ENCODE measurements around the gene SUGP1.
A peak's percentile ranks its signal among the peaks of the same experiment; 100 is the strongest.
"Not testable (repeated sequence)": the region's sequence is repeated elsewhere in the genome, so short reads cannot be mapped to it uniquely, and the experiment has no call there.

SUGP1 gene

DNA sequence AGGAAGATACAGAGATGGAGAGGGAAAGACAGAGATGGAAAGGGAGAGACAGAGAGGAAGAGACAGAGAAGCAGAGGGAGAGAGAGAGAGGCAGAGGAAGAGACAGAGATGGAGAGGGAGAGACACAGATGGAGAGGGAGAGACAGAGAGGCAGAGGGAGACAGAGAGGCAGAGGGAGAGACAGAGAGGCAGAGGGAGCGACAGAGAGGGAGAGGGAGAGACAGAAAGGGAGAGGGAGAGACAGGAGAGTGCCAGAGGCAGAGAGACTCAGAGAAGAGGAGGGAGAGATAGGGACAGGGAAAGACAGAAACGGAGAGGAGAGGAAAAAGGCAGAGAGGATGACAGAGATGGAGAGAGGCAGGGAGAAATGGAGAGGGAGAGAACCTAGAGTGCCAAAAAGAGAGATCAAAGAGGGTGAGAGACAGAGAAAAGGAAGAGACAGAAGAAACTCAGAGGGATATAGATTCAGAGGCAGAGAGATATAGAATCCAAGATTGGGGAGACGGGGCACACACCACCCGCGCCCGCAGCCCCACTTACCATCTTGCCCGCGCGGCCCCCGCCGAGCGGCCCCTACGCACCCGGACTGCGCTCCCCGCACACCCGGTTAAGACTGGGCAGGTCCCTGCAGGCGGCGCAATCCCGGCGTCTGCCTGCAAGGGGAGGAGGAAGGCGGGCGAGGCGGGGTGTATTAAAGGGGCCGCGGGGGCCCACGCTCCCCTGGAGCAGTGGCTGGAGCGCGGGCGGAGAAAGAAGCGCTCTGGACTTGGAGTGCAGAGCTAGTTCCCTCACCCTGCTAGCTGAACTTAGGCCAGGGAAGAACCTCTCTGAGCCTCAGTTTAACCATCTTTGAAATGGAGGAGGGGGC, 57.9 kb downstream of the SUGP1 start:
- no peak for DNase-seq (ENCODE audit: low spot score)

DNA sequence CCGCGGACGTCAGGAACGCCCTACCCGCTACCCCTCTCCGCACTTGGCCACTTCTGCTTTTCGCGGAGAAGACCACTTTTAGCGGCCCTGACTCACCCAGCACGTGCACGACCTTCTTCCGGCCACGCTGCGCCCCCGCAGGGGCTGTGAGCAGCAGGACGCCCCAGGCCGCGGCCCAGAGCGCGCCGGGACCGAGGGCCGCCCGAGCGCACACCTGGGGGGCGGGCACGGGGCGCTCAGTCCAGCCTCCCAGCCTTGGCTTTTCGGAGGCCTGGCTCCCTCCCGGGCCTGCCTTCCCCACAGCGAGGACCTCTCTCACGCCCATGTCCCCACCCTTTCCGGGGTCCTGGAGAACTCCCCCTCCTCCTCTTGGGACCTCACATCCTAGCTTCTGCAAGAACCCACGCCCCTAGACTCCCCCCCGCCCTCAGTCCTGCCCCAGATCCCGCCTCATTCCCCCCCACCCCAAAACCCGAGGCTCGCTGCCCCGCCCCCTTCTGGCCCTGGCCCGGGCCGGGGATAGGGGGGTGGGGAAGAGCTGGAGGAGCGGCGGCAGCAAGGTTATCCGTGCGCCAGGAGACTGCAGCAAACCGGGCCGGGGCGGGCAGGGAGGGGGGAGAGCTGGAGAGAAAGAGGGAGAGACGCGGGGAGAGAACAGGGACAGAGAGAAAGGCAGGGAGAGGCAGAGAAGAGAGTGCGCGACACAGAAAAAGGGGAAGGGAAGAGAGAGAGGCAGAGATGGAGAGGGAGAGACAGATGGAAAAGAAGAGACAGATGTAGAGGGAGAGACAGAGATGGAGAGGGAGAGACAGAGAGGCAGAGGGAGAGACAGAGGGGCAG, 58.7 kb downstream of the SUGP1 start:
- no peak for DNase-seq (ENCODE audit: low spot score)

DNA sequence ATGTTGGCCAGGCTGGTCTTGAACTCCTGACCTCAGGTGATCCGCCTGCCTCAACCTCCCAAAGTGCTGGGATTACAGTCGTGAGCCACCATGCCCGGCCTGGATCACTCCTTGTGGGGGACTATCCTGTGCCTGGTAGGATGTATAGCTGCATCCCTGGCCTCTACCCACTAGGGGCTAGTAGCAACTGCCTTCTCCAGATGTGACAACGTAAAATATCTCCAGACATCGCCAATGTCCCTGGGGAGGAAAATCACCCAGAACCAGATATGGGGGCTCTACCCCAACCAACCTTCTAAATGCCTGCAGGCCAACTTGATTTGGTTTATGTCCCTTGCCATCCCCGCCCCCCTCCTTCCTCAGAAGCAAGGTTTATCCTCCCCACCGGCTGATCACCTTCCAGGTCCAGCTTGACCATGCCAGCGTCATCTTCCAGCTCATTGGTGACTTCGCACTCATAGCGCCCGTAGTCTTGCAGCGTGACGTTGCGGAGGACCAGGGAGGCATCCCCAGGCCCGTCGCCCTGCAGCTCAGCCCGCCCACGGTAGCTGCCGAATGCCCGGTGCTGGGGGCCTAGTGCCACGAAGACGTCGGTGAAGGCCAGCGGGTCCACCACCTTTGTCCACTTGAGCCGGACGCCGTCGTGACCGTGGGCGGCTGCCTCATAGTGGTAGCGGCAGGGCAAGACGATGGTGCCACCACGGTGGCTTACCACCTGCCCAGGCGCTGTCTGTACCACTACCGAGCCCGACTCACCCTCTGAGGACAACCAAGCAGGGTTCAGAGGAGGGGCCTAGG, 59.7 kb downstream of the SUGP1 start:
- no peak for DNase-seq (ENCODE audit: low spot score)

DNA sequence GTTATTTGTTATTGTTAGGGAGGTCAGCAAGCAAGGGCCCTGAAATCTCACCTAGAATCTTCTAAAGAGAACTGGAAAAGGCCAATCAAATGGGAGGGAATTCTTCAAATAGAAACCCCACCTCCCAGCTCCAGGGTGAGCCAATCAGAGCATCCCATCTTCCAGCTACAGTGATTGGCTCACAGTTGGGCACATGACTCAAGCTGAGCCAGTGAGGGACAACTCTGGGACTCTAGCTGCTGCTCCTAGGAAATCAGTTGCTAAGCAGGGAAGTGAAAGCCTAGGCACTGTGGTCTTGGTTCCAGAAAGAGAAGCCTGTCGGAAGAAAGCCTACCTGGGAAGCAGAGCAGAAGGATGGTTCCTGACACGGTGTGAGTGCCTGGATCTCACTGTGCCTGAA, 60.6 kb downstream of the SUGP1 start:
- DNase-seq (ENCODE audit: low spot score): peak; percentile 60

DNA sequence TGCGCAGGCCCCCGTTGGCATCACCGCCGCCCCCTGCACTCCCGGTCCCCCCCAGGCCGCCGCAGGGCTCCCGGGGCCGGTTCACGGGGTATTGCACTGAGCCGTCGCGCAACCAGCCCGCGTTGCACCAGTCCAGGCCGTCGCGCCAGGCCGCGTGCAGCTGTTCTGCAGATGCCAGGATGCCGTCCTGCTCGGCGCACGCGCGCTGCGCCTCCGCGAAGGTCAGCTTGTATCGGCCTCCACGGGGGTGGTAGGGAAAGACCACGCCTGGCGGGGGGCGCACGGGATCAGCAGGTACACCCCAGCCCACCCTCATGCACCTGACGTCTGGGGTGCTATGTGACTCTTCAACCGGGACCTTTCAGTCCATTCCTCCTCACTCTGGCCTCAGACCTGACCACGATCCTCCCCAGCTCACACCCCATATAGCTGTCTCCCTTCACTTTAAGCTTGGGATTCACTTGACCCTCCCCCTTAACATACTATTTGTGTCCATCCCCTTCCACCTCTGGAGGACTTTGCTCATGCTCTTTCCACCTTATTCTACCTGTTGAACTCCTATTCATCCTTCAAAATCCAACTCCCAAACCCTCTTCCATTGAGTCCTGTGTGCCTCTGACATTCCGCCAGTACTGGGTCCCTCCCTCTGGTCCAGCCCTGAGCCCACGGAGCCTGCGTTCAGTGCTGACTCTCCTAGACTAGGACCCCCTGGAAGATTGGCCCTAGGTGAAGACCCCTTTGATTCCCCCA, 61.5 kb downstream of the SUGP1 start:
- no peak for DNase-seq (ENCODE audit: low spot score)

DNA sequence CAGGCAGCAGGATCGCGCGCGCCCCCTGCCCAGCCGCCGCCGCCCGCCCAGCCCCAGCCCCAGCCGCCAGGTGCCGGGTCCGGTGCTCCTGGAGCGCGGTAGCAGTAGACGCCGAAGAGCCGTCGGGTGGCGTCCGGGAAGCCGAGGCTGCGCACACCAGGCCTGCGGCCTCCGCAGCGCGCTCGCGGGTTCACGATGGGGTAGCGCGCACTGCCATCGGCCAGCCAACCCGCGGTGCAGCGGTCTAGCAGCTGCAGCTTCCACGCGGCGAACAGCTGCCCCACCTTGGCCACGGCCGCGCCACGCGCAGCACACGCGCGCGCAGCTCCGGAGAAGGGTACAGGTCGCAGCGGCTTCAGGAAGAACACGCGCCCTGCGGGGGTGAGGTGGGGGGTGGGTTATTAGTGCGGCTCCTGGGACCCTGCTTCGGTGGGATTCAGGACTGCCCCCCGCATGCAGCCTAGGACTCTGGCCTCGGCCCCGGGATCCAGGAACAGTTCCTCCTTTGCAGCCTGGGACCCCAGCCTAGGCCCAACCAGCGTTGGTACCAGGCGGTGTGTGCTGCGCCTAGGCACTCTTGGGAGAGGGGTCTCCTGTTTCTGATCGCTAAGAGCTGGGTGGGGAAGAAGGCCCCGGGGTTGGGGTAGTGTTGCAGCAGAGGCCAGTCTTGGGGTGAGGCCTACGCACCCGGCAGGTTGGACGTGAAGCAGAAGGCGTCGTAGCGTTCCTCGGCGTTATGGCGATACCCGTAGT, 62.3 kb downstream of the SUGP1 start:
- no peak for DNase-seq (ENCODE audit: low spot score)

DNA sequence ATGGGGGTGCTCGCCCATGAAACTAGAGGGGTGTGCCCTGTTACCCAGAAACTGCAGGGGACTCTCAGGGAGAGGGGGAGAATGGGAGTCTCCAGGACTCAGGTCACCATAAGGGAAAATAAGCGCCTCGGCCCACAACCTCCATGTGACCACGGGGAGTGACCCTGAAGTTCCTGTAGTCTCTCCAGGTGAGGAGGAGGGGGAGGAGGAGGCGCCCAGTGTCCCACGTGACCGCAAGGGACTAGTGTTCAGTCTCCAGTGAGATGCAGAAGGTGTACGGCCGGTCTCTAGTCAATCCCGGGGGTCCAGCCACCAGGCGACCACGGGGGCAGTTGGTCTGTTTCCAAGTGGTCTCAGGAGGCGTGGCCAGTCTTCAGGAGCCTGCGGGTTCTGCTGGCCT, 63.2 kb downstream of the SUGP1 start:
- no peak for DNase-seq (ENCODE audit: low spot score)

DNA sequence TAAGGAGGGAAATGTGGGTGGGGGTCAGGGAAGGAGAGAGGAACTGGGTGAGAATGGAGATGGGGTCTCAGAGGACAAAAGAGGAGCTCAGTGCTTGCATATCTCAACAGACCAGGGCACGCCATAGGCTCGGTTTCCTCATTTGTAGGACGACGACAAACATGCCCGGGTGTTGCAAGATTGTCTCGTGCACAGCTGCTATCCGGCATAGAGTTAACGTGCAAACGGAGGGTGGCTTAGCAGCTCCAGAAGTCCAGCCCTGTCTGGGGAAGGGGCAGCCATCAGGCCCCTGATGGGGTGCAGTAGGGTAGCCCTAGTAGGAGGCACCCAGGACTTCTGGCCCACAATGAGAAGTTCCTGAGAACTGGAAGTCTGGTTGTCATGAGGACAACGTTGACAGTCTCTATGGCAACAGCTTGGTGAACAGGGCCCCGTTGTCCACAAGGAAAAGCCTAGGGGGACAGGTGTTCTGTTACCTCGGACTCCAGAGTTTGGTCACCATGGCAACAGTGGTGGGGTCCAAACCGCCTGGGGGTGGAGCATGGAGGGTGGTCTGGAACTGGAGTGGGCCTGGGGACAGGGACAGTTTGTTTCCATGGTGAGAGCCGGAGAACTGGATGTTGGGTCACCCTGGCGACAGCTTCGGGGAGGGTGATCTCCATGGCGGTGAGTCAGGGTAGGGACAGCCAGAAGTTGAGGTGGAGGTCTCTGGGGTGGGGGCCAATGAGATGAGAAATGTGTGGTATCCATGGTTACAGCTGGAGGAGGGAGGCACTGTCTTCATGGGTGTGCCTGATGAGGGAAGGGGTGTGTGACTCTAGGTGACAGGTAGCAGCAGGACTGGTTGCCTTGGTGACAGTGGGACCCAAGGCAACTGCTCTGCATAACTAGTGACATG, 64.0 kb downstream of the SUGP1 start:
- DNase-seq (ENCODE audit: low spot score): peak; percentile 28

DNA sequence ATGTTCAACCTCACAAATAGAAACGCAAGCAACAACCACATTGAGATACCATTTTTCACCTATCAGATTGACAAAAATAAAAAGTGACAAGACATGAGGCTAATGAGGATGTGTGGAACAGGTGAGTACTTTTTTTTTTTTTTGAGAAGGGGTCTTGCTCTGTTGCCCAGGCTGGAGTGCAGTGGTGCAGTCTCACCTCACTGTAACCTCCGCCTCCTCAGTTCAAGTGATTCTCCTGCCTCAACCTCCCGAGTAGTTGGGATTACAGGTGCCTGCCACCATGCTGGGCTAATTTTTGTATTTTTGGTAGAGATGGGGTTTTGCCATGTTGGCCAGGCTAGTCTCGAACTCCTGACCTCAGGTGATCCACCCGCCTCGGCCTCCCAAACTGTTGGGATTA, 66.9 kb downstream of the SUGP1 start:
- DNase-seq (ENCODE audit: low spot score): not testable (repeated sequence)

DNA sequence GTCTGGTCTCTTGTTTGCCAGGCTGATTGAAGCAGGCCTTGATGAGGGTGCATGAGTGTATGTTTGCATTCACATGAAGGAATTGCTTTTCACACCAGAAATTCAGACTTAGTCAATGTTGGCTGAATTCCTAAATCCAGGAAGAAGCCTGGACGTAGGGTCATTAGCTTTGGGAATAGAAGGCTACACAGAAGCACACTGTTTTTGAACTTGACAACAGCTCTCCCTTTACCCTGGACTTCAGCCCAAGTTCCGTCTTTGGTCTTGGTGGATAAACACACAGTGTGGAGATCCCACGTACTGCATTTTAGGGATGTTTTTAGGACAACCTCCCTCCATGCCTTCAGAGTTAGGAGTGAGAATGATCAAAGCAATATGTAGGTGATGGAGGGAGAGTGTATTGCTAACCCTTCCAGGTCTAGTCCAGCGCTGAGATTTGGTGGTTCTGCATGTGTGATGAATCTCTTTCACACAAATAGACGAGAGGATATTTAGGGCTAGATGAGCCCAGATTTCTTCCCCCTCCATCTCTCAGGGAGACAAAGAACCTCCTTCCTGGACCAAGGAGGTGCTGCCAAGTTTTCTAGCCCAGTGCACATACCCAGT, 70.0 kb downstream of the SUGP1 start:
- DNase-seq (ENCODE audit: low spot score): no peak

DNA sequence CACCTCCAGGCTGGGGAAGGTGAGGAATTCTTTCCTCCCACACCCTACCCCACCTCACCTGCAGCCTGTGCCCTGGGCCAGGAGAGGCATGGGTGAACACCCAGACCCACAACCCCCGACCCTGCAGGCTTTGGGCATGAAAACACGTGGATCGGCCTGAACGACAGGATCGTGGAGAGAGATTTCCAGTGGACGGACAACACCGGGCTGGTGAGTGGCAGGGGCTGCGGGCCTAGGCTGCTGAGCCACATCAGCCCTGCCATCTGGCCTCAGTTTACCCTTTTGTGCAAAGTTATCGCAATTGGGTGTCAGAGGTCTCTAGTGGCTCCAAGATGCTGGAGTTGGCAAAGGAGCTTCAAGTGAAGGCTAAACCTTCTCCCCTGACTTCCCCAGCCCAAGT, 79.8 kb downstream of the SUGP1 start:
- DNase-seq (ENCODE audit: low spot score): no peak

DNA sequence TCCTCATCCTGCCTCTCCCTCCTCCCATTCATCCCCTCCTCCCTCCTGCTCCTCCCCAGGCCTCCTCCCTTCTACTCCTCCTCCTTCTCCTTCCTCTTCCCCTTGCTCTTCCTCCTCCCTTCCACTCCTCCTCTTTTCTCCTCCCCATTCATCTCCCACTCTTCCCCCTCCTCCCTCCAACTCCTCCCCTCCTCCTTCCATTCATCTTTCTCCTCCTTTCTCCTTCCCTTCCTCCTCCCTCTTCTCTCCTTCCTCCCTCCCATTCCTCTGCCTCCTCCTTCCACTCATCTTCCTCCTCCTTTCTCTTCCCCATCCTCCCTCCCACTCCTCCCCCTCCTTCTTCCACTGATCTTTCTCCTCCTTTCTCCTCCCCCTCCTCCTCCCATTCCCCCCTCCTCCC, 80.6 kb downstream of the SUGP1 start:
- no peak for DNase-seq (ENCODE audit: low spot score)

DNA sequence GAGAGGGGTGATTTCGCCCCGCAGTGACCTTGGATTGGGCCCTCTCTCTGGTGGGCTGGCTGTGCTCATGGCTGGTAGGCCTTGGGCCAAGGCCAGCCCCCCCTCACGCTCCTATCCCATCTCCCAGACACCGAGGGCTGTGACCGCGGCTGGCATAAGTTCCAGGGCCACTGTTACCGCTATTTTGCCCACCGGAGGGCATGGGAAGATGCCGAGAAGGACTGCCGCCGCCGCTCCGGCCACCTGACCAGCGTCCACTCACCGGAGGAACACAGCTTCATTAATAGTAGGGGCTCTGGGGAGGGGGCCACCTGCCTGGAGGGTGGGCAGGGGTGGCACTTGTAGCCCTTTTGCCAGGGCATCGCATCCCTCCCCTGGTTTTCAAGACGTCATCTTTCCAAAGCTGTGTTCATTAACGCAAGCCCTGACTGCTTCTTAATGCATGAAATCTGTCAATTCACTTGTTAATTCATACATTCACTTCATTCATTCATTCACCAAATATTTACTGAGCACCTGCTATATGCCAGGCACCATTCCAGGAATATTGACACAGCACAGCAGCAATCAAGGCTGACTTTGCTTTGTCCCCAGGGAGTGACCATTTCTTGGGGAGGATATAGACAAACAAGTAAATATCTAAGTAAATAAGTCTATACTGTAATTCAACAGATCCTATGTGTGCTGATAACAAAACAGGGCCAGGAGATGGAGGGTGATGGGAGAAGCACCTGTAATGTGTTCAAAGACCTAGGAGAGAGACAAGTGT, 82.0 kb downstream of the SUGP1 start:
- no peak for DNase-seq (ENCODE audit: low spot score)

DNA sequence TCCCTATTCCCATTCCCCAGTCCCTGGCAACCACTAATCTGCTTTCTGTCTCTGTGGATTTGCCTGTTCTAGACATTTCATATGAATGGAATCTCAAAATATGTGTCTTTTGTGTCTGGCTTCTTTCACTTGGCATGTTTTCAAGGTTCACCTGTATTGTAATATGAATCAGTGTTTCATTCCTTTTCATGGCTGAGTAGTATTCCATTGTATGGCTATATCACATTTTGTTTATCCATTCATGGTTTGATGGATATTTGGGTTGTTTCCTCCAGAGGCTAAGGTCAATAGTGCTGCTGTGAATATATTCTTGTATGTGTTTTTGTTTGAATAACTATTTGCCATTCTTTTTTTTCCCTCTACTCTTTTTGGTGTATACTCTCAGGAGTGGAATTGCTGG, 84.1 kb downstream of the SUGP1 start:
- no peak for DNase-seq (ENCODE audit: low spot score)

DNA sequence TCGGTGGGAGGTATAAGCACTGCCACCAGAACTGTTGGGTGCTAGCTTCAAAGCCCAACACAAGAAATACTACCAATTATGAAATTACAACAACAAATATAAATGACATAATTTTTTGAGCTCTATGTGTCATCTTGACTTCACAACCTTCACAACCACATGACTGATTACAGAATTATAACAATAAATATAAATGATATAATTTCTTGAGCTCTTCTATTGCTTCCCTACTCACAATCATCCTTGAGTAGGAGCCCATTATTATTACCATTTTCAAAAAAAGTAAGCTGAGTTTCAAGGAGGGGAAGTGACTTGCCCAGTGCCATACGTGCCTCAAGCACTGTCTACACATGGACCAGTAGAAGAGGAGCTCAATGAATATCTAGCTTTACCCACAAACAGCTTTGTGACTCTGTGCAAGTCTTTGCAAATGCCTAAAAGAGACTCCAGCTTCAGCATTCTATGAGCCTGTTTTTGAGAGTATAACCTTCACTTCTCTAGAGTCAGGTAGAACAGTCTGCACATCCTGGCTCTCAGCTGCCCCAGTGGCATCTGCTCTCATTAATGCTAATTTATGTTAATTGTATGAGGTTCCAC, 86.0 kb downstream of the SUGP1 start:
- DNase-seq (ENCODE audit: low spot score): no peak

DNA sequence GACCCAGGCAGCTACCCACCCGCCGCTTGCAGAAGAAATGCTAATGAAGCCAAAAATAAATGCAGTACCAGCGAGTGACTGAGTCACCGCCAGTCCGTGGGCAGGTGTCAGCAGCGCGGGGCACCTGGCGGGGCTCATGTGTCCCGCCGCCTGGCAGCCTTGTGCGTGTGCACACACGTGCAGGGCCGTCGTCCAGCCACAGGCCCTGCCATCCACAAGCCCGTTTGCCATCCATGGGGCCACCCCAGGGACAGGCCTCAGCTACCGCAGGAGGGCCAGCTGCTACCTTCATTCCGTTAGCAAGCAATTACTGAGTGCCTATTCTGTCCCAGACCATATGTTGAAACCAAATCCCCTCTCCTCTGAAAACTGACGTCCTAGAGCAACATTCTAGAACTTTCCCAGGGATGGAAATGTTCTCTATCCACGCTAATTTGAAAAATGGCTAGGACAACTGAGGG, 88.0 kb downstream of the SUGP1 start:
- DNase-seq (ENCODE audit: low spot score): peak; percentile 32

DNA sequence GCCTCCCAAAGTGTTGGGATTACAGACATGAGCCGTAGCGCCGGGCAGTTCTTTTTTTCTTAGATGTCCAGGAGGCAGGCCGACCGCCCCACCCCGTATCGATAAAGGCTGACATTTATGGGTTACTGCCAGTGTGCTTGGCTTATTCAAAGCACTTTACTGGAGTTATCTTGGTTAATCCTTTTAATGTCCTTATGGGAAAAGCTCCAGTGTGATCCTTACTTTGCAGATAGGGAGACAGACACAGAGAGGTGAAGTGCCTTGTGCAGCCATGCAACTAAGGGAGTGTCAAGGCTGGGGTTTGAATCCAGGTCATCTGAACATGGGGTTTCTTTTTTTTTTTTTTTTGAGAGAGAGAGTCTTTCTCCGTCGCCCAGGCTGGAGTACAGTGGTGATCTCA, 89.3 kb downstream of the SUGP1 start:
- no peak for DNase-seq (ENCODE audit: low spot score)

DNA sequence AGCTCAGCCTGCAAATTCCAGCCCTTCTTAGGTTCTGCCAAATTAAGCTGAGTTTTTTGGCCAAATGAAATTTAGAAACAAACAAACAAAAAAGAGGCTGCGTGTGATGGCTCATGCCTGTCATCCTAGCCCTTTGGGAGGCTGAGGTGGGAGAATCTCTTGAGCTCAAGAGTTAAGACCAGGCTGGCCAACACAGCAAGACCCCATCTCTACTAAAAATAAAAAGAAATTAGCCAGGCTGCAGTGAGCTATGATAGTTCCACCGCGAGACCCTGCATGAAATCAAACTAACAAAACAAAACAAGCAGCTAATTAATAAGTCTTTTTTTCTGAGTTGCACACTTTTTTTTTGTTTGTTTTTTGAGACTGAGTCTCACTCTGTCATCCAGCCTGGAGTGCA, 90.6 kb downstream of the SUGP1 start:
- no peak for DNase-seq (ENCODE audit: low spot score)

Data from Ammon's horn (tissue), 1 donor.